ENCODE data around the gene ECEL1. TPM values are rescaled to one million over a fixed set of nuclear protein-coding genes. Genes with fewer than 3 reads are reported as not detected.

ECEL1 gene
- total RNA-seq, 1 experiment from 2014 or later = not detected

DNA sequence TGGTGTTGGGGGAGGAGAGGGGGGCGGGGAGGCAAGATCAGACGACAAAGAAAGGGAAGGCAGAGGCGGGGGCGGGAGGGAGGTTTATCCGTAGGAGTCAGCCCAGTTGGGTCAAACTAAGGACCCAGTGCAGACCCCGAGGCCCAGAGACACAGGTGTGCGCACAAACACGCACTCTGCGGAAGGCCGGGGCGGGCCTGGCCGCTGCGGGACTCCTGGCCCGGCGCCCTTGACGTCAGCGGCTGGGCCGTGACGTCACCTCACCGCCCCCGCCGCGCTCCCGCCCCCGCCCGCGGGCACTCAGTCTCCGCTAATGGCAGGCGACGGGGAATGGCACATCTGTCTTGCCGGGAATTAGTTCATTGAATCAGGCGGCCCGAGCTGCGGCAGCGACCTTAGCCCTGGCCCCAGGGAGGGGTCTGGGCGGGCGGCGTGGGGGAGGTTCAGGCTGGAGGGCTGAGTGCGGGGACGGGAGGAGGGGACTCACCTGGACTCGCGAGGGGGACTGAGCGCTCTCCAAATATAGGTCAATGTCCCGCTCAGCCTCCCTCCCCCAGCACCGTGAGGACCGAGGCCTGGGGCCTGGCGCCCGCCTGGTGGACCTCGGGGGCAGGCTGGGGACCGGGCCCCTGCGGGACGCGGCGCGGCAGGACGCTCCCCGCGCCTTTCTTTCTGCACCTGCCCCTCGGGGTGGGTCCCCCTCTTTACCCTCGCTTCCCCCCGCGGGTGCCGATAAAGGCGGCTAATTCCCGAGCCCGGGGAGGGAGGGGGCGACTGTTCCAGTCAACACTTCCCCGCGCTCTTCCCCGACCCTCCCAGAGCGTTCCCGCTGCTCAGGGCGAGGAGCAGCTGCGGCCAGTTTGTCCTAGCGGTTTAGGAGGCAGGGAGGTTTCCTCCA lies 15.5 kb upstream of the ECEL1 start:
- ChIA-PET CTCF (no interaction called here), POLR2A (ENCODE audit: unreplicated experiment) (no interaction called here)
- H3K27me3 ChIP-seq (ENCODE audit: insufficient read depth, low read depth) = peaks cover 59% of the 10 kb centered on the region
- H3K36me3 ChIP-seq (ENCODE audit: low read depth) = no peaks in the 10 kb centered on the region
- H4K20me1 ChIP-seq (ENCODE audit: insufficient read depth) = no peaks in the 10 kb centered on the region
- no peaks in the 10 kb centered on the region for H3F3A ChIP-seq (ENCODE audit: insufficient read depth, low read depth)
- intact Hi-C loops (cut with micrococcal nuclease; ENCODE audit: unreplicated experiment) = no loop called here
- no TSS peak for BruUV-seq (replicated peaks)
- no peak overlapping the region for H2AFZ ChIP-seq
- no peaks in the 10 kb centered on the region for H3K9me3 ChIP-seq (ENCODE audit: insufficient read depth, low read depth)
- DNase-seq = peak in 1 of 2 experiments; percentile 39
- no peak overlapping the region for H3K4me2 ChIP-seq
- H3K9me2 ChIP-seq (ENCODE audit: insufficient read depth) = no peaks in the 10 kb centered on the region
- H3K27ac ChIP-seq = no peak overlapping the region
- H3K4me1 ChIP-seq (replicated peaks; ENCODE audit: insufficient read depth) = no peaks in the 10 kb centered on the region
- no peaks in the 10 kb centered on the region for H3K79me2 ChIP-seq (ENCODE audit: low read depth)
- TF ChIP-seq EZH2 (IDR thresholded peaks at IDR 0.05; ENCODE audit: low read depth) = no peak
- TF ChIP-seq, protein P1, sequence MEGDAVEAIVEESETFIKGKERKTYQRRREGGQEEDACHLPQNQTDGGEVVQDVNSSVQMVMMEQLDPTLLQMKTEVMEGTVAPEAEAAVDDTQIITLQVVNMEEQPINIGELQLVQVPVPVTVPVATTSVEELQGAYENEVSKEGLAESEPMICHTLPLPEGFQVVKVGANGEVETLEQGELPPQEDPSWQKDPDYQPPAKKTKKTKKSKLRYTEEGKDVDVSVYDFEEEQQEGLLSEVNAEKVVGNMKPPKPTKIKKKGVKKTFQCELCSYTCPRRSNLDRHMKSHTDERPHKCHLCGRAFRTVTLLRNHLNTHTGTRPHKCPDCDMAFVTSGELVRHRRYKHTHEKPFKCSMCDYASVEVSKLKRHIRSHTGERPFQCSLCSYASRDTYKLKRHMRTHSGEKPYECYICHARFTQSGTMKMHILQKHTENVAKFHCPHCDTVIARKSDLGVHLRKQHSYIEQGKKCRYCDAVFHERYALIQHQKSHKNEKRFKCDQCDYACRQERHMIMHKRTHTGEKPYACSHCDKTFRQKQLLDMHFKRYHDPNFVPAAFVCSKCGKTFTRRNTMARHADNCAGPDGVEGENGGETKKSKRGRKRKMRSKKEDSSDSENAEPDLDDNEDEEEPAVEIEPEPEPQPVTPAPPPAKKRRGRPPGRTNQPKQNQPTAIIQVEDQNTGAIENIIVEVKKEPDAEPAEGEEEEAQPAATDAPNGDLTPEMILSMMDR (conservative IDR thresholded peaks at IDR 0.05) = no peak
- H3K4me3 ChIP-seq = no peak overlapping the region

GRCh38 chr2:232502511-232502910 lies 14.9 kb upstream of the ECEL1 start:
- Histone ChIP-seq H3K79me2 (ENCODE audit: low read depth) (no peaks in the 10 kb centered on the region), H3K9me3 (ENCODE audit: insufficient read depth, low read depth) (no peaks in the 10 kb centered on the region), H3F3A (ENCODE audit: insufficient read depth, low read depth) (no peaks in the 10 kb centered on the region), H4K20me1 (ENCODE audit: insufficient read depth) (no peaks in the 10 kb centered on the region), H3K4me1 (replicated peaks; ENCODE audit: insufficient read depth) (no peaks in the 10 kb centered on the region), H2AFZ (no peak overlapping the region), H3K36me3 (ENCODE audit: low read depth) (no peaks in the 10 kb centered on the region), H3K27ac (no peak overlapping the region), H3K9me2 (ENCODE audit: insufficient read depth) (no peaks in the 10 kb centered on the region), H3K27me3 (ENCODE audit: insufficient read depth, low read depth) (peaks cover 58% of the 10 kb centered on the region), H3K4me3 (no peak overlapping the region), H3K4me2 (no peak overlapping the region)
- intact Hi-C loops (cut with micrococcal nuclease; ENCODE audit: unreplicated experiment) = no loop called here
- ChIA-PET POLR2A (ENCODE audit: unreplicated experiment) (no interaction called here), CTCF (no interaction called here)
- DNase-seq = no peak
- TF ChIP-seq EZH2 (IDR thresholded peaks at IDR 0.05; ENCODE audit: low read depth) = no peak
- TF ChIP-seq, protein P1 (conservative IDR thresholded peaks at IDR 0.05) = no peak
- no TSS peak for BruUV-seq (replicated peaks)

- POLR2A ChIA-PET (ENCODE audit: unreplicated experiment) = interaction anchor here (0.6 kb wide), 1 partner anchor 23 kb away, joined by 6 read pairs; no protein-coding TSS in a partner anchor
These were observed 14.3 kb upstream of the ECEL1 start for GRCh38 chr2:232501794-232502390.

More at GRCh38 chr2:232501794-232502390, 14.3 kb upstream of the ECEL1 start:
- Histone ChIP-seq H3K27ac (no peak overlapping the region), H3K4me2 (no peak overlapping the region), H2AFZ (no peak overlapping the region), H3K9me3 (ENCODE audit: insufficient read depth, low read depth) (no peaks in the 10 kb centered on the region), H3K27me3 (ENCODE audit: insufficient read depth, low read depth) (peaks cover 53% of the 10 kb centered on the region), H3K4me1 (replicated peaks; ENCODE audit: insufficient read depth) (no peaks in the 10 kb centered on the region), H3K4me3 (no peak overlapping the region), H3K79me2 (ENCODE audit: low read depth) (no peaks in the 10 kb centered on the region), H3K36me3 (ENCODE audit: low read depth) (no peaks in the 10 kb centered on the region), H3K9me2 (ENCODE audit: insufficient read depth) (no peaks in the 10 kb centered on the region), H3F3A (ENCODE audit: insufficient read depth, low read depth) (no peaks in the 10 kb centered on the region), H4K20me1 (ENCODE audit: insufficient read depth) (no peaks in the 10 kb centered on the region)
- CTCF ChIA-PET = interaction anchor here (0.6 to 0.8 kb wide), 2 partner anchors 29 to 56 kb away, joined by 3 to 7 read pairs; no protein-coding TSS in a partner anchor
- no peak for DNase-seq
- intact Hi-C loops (cut with micrococcal nuclease; ENCODE audit: unreplicated experiment) = no loop called here
- no peak for TF ChIP-seq EZH2 (IDR thresholded peaks at IDR 0.05; ENCODE audit: low read depth)
- TF ChIP-seq, protein P1 (conservative IDR thresholded peaks at IDR 0.05) = no peak
- no TSS peak for BruUV-seq (replicated peaks)

Measured in PC-9 (cell line).